Endothelial cell of umbilical vein (primary cell): ENCODE results near the gene LRRC38. TPM values are rescaled to one million over a fixed set of nuclear protein-coding genes. Genes with fewer than 3 reads are reported as not detected.

ENCODE experiments used
- BruUV-seq: library from RNA; stranded (reverse); fragments of 400-500 nt; replicated peaks from 2 replicates; lab custom pipeline; 2021; lab: Mats Ljungman, UMichigan
- CTCF ChIA-PET: fragments of 300-600, 350-600 bp; sonication (Branson Sonifier 250); formaldehyde crosslinking; loops from one replicate; lab custom pipeline; 2021; ENCODE audit warnings: antibody characterized with exemption, inconsistent platforms; lab: Charles Lee
- POLR2A ChIA-PET: fragments of 300-600, 350-600 bp; sonication (Branson Sonifier 250); formaldehyde crosslinking; loops from one replicate; lab custom pipeline; 2021; ENCODE audit warnings: antibody characterized with exemption, inconsistent platforms; lab: Charles Lee
- DNase-seq: peaks from one replicate; pipeline ENCODE4 v3.0.0-alpha.2; 2011; ENCODE audit warnings: low read depth, low spot score
- FAIRE-seq: peaks from 2 replicates; lab custom pipeline; 2011; peaks lifted over from hg19 to GRCh38; lab: Jason Lieb, UNC
- H2AFZ ChIP-seq: 2 replicates; pipeline ENCODE4 v1.6.0; 2012; ENCODE audit warnings: low read depth, low read length, control low read depth, inconsistent platforms
- H3K27ac ChIP-seq: 2 replicates; pipeline ENCODE4 v1.5.1; 2011; ENCODE audit warnings: low read depth, mild to moderate bottlenecking, control low read depth, low read length, moderate library complexity; ENCODE audit not compliant: insufficient read depth
- H3K27me3 ChIP-seq, 2 experiments: 2 replicates each; pipeline versions ENCODE4 v1.6.0 to v1.6.1; 2011; ENCODE audit warnings: low read length in 2 of 2, mixed read lengths in 1 of 2; ENCODE audit not compliant: control insufficient read depth in 2 of 2, insufficient read depth in 2 of 2
- H3K36me3 ChIP-seq, 2 experiments: 2 replicates in 1 of 2; 3 replicates in 1 of 2; pipeline ENCODE4 v1.5.1; 2011; ENCODE audit warnings: low read length in 2 of 2, mild to moderate bottlenecking in 1 of 2, moderate library complexity in 1 of 2; ENCODE audit not compliant: control insufficient read depth in 2 of 2, insufficient read depth in 2 of 2; ENCODE audit errors: extremely low read depth in 1 of 2
- H3K4me1 ChIP-seq: 3 replicates; pipeline ENCODE4 v1.5.1; 2011; ENCODE audit warnings: mild to moderate bottlenecking, low read length; ENCODE audit not compliant: control insufficient read depth, insufficient read depth; ENCODE audit errors: extremely low read depth
- H3K4me2 ChIP-seq: 2 replicates; pipeline ENCODE4 v1.6.1; 2011; ENCODE audit warnings: low read length, control low read depth, mixed read lengths; ENCODE audit not compliant: insufficient read depth
- H3K4me3 ChIP-seq, 3 experiments: fragments of 200-600 bp in 1 of 3; sonication (generic), shearing (Covaris generic) in 1 of 3; replicated peaks in 1 of 3; 2 replicates each; pipeline ENCODE4 v1.5.1; 2011 to 2016; ENCODE audit warnings: control low read depth in 3 of 3, low read length in 3 of 3, mild to moderate bottlenecking in 2 of 3, inconsistent platforms in 1 of 3, low read depth in 1 of 3, moderate library complexity in 1 of 3; ENCODE audit not compliant: insufficient read depth in 1 of 3
- H3K79me2 ChIP-seq: 2 replicates; pipeline ENCODE4 v1.6.0; 2012; ENCODE audit warnings: low read length, inconsistent platforms; ENCODE audit not compliant: control insufficient read depth, insufficient read depth
- H3K9ac ChIP-seq: replicated peaks from 2 replicates; pipeline ENCODE3; 2011; ENCODE audit warnings: low read length, control low read depth; ENCODE audit not compliant: insufficient read depth; ENCODE audit errors: extremely low read depth
- H3K9me1 ChIP-seq: replicated peaks from 3 replicates; pipeline ENCODE4 v1.6.0; 2011; ENCODE audit warnings: mild to moderate bottlenecking, low read length; ENCODE audit not compliant: control insufficient read depth, insufficient read depth; ENCODE audit errors: extremely low read depth
- H3K9me3 ChIP-seq: replicated peaks from 2 replicates; pipeline ENCODE4 v1.5.1; 2012; ENCODE audit warnings: low read length, inconsistent platforms; ENCODE audit not compliant: control insufficient read depth, insufficient read depth
- H4K20me1 ChIP-seq: replicated peaks from 2 replicates; pipeline ENCODE3; 2011; ENCODE audit warnings: mild to moderate bottlenecking, low read length; ENCODE audit not compliant: control insufficient read depth, insufficient read depth; ENCODE audit errors: extremely low read depth
- CTCF ChIP-seq, 2 donors: IDR thresholded peaks; 1 replicate in 1 of 2; 2 replicates in 1 of 2; pipeline ENCODE4 v1.5.1; 2011; ENCODE audit warnings: low read length in 2 of 2, mild to moderate bottlenecking in 2 of 2, moderate library complexity in 2 of 2, control low read depth in 1 of 2, inconsistent platforms in 1 of 2, low read depth in 1 of 2; ENCODE audit not compliant: insufficient read depth in 1 of 2; ENCODE audit errors: extremely low read depth in 1 of 2
- EZH2 ChIP-seq: IDR thresholded peaks from 2 replicates; pipeline ENCODE4 v1.6.1; 2012; ENCODE audit warnings: borderline replicate concordance, low read depth, mild to moderate bottlenecking, moderate library complexity, low read length, inconsistent platforms; ENCODE audit not compliant: severe bottlenecking
- FOS ChIP-seq: IDR thresholded peaks from 2 replicates; pipeline ENCODE4 v1.6.1; 2011; ENCODE audit warnings: mild to moderate bottlenecking, low read length, moderate library complexity, borderline replicate concordance; ENCODE audit not compliant: insufficient read depth
- GATA2 ChIP-seq: IDR thresholded peaks from 2 replicates; pipeline ENCODE4 v1.7.0; 2011; ENCODE audit warnings: low read depth, mild to moderate bottlenecking, moderate library complexity, mixed read lengths, low read length; ENCODE audit not compliant: insufficient read length, insufficient read depth
- JUN ChIP-seq: IDR thresholded peaks from 2 replicates; pipeline ENCODE4 v1.6.1; 2011; ENCODE audit warnings: borderline replicate concordance, low read depth; ENCODE audit not compliant: insufficient read length, insufficient read depth
- MAX ChIP-seq: IDR thresholded peaks from 2 replicates; pipeline ENCODE4 v1.6.1; 2011; ENCODE audit not compliant: insufficient read depth, insufficient read length
- MYC ChIP-seq: IDR thresholded peaks from one replicate; pipeline ENCODE4 v1.6.1; 2011; ENCODE audit warnings: mild to moderate bottlenecking, low read depth, low read length
- POLR2A ChIP-seq: IDR thresholded peaks from 2 replicates; pipeline ENCODE4 v1.6.1; 2012; ENCODE audit warnings: low read depth, mild to moderate bottlenecking, control low read depth, low read length
- POLR2AphosphoS5 ChIP-seq: IDR thresholded peaks from 2 replicates; pipeline ENCODE4 v1.6.1; 2012; ENCODE audit warnings: low read depth, mild to moderate bottlenecking, control low read depth, low read length, moderate library complexity; ENCODE audit not compliant: insufficient read depth
- dilution Hi-C: fragments of 300-500 bp; cut with MboI; formaldehyde crosslinking; loops from one replicate; pipeline ENCODE4 v1.15.0; 2019; ENCODE audit warnings: low sequenced_read_pairs; ENCODE audit not compliant: extremely low pct_ligation_motif_present
- intact Hi-C: fragments of 100-400 bp; cut with micrococcal nuclease; formaldehyde crosslinking; loops from one replicate; pipeline ENCODE4 v1.10.0; 2022
- polyA plus RNA-seq, 4 experiments: library from polyadenylated mRNA; depleted of rRNA in 3 of 4; stranded (reverse) in 3 of 4; unstranded in 1 of 4; fragments of >200 nt; gene quantifications; 2 replicates each; pipeline versions ENCODE4 v1.2.1 to v1.2.3, GENCODE V29; 2011 to 2012; ENCODE audit warnings: missing spikeins in 1 of 4
- total RNA-seq: library from RNA; stranded (reverse); gene quantifications from 2 replicates; pipeline ENCODE4 v1.2.3, GENCODE V29; 2021

LRRC38 gene
- total and polyA plus RNA-seq, 2 donors (not counting 3 experiments of a cell fraction or from before 2014, with no cell fraction given): not detected

GRCh38 chr1:13546791-13547190 is 33.0 kb upstream of the LRRC38 start:
- TF ChIP-seq MYC (no peak), GATA2 (no peak), POLR2A (no peak), JUN (no peak), FOS (no peak), POLR2AphosphoS5 (no peak), EZH2 (no peak), MAX (no peak), CTCF (IDR thresholded peaks at IDR 0.05; ENCODE audit: extremely low read depth in 1 of 2, insufficient read depth in 1 of 2, low read depth in 1 of 2, low read length in 2 of 2) (no peak)
- no peak overlapping the region for H3K27ac ChIP-seq
- no peak overlapping the region for H3K4me3 ChIP-seq
- BruUV-seq: no TSS peak
- intact Hi-C loops (no loop called here), dilution Hi-C loops (no loop called here)
- CTCF ChIA-PET: no interaction called here
- no peak for DNase-seq
- H3K9ac ChIP-seq: no peak overlapping the region
- no peak overlapping the region for H2AFZ ChIP-seq
- peaks cover 7% of the 10 kb centered on the region for H3K9me3 ChIP-seq
- FAIRE-seq: no peak
- H4K20me1 ChIP-seq: no peaks in the 10 kb centered on the region
- H3K27me3 ChIP-seq: no peaks in the 10 kb centered on the region
- no peaks in the 10 kb centered on the region for H3K36me3 ChIP-seq
- H3K79me2 ChIP-seq: no peaks in the 10 kb centered on the region
- H3K4me1 ChIP-seq: no peaks in the 10 kb centered on the region
- H3K9me1 ChIP-seq: no peaks in the 10 kb centered on the region
- POLR2A ChIA-PET: no interaction called here
- H3K4me2 ChIP-seq: no peak overlapping the region
